COLO668 (cell line): ENCODE results near the gene CEBPB.
"Not testable (repeated sequence)": the region's sequence is repeated elsewhere in the genome, so short reads cannot be mapped to it uniquely, and the experiment has no call there.

Source experiments
- DNase-seq: peaks from one replicate; lab custom pipeline; 2025; ENCODE audit not compliant: unreplicated experiment; lab: John Stamatoyannopoulos, UW

The CEBPB gene

GRCh38 chr20:50192364-50193198 lies 2.0 kb downstream of the CEBPB start:
- peak; percentile 91 for DNase-seq

GRCh38 chr20:50193199-50193835 lies 2.7 kb downstream of the CEBPB start:
- DNase-seq: peak; percentile 36

- no peak for DNase-seq
Measured at GRCh38 chr20:50193836-50194421, 3.3 kb downstream of the CEBPB start.

GRCh38 chr20:50194422-50194830 lies 3.8 kb downstream of the CEBPB start:
- no peak for DNase-seq

- no peak for DNase-seq
Measured at GRCh38 chr20:50194831-50195523, 4.3 kb downstream of the CEBPB start.

- DNase-seq: no peak
Measured at GRCh38 chr20:50195524-50196120, 5.0 kb downstream of the CEBPB start.

- DNase-seq: no peak
Measured at GRCh38 chr20:50196248-50196647, 5.6 kb downstream of the CEBPB start.

GRCh38 chr20:50196896-50197295 lies 6.3 kb downstream of the CEBPB start:
- no peak for DNase-seq

GRCh38 chr20:50197463-50198179 lies 7.0 kb downstream of the CEBPB start:
- no peak for DNase-seq

GRCh38 chr20:50198180-50198666 lies 7.6 kb downstream of the CEBPB start:
- DNase-seq: no peak

GRCh38 chr20:50198716-50199115 lies 8.1 kb downstream of the CEBPB start:
- DNase-seq: no peak

- DNase-seq: no peak
Measured at GRCh38 chr20:50199703-50200102, 9.1 kb downstream of the CEBPB start.

- DNase-seq: no peak
Measured at GRCh38 chr20:50200482-50201104, 10.0 kb downstream of the CEBPB start.

GRCh38 chr20:50201710-50202109 lies 11.1 kb downstream of the CEBPB start:
- DNase-seq: not testable (repeated sequence)

- no peak for DNase-seq
Measured at GRCh38 chr20:50202677-50203076, 12.0 kb downstream of the CEBPB start.

- DNase-seq: no peak
Measured at GRCh38 chr20:50203951-50204937, 13.6 kb downstream of the CEBPB start.

GRCh38 chr20:50207026-50207425 lies 16.4 kb downstream of the CEBPB start:
- no peak for DNase-seq

GRCh38 chr20:50208085-50208491 lies 17.5 kb downstream of the CEBPB start:
- no peak for DNase-seq

- DNase-seq: not testable (repeated sequence)
Measured at GRCh38 chr20:50208815-50209214, 18.2 kb downstream of the CEBPB start.
